Measurements from ENCODE around the gene CXCL12. TPM values are rescaled to one million over a fixed set of nuclear protein-coding genes. Genes with fewer than 3 reads are reported as not detected.

Gene CXCL12
- polyA plus RNA-seq, 4 donors = 0.67 to 53.5 (median 20.7) TPM

DNA sequence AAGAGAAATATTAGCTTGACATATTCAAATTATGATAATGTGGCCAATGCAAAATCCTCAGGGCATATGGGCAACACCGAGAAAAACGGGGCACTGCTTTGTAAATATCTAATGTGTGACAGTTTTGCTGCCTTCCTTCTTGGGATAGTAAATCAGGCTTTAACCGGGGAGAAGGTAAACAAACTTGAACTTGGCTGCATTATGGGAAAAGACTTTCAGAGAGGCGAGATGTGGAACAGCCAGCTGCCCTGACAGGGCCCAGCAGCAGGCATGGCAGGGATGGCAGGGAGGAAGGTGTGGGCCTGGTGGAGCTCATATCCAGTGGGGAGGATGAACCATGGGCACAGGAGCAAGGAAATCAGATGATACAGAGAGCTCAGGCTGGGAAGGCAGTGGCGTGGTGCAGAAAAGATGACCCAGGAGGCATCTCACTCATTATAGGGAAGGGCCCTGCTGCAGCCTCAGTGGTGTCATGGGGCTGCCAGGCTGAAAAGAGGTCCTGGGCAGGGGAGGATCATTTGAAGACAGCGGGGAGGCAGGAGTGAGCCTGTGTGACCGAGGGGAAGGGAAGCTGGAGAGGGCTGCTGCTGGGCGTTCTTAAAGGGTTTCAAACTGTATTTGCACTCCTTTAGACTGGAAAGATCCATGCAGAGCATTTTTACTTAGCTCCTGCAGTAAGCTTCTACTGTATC lies 26.7 kb downstream of the CXCL12 start:
- DNase-seq (no peak), FAIRE-seq (no peak)
- no peak overlapping the region for H3K4me3 ChIP-seq (ENCODE audit: low read depth in 1 of 3, low read length in 3 of 3)
- WGBS, 3 donors = 56 to 64% (median 63%) methylated on average over 8 of the region's 8 CpGs
- no peaks in the 10 kb centered on the region for H3K9me3 ChIP-seq (ENCODE audit: control insufficient read depth in 2 of 2, insufficient read depth in 1 of 2, low read depth in 1 of 2, low read length in 1 of 2)
- no peaks in the 10 kb centered on the region for H3K4me1 ChIP-seq (ENCODE audit: control insufficient read depth in 3 of 3, insufficient read depth in 2 of 3, low read depth in 1 of 3, low read length in 2 of 3)
- no peaks in the 10 kb centered on the region for H3K36me3 ChIP-seq (ENCODE audit: control insufficient read depth in 3 of 3, insufficient read depth in 2 of 3, low read depth in 1 of 3, low read length in 3 of 3)
- H3K27me3 ChIP-seq (ENCODE audit: control insufficient read depth in 3 of 3, insufficient read depth in 3 of 3, low read length in 3 of 3) = no peaks in the 10 kb centered on the region
- no peak overlapping the region for H3K27ac ChIP-seq (ENCODE audit: low read depth in 1 of 3, low read length in 2 of 3)

DNA sequence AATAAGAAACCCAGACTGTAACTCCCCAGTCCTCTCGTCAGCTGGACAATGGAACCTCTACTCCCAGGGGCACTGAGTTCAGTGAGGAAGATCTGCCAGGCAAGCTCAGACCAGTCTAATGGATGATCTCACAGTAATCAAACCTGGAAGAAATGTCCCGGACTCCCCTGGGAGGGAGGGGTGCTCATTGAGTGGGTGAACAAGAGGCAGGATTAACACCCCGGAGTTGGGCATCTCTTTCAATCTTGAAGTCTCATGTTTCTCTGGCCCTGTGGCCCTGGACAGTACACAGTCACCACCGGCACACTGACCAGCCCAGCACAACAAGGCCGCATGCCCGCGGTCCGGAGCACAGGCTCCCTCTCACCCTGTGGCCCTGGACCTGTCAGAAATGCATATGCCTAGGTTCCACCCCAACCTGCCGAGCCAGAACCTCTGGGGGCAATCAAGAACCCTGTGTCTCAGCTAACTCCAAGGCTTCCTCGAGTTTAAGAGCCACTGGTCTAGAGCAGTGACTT lies 27.8 kb downstream of the CXCL12 start:
- peaks cover 0 to 2% (median 0%) of the 10 kb centered on the region in 3 donors for H3K27me3 ChIP-seq (ENCODE audit: control insufficient read depth in 3 of 3, insufficient read depth in 3 of 3, low read length in 3 of 3)
- H3K4me3 ChIP-seq (ENCODE audit: low read depth in 1 of 3, low read length in 3 of 3) = no peak overlapping the region
- DNase-seq = no peak
- FAIRE-seq = no peak
- 68 to 79% (median 70%) methylated on average over 9 to 10 of the region's 10 CpGs for WGBS, 3 donors
- H3K27ac ChIP-seq (ENCODE audit: low read depth in 1 of 3, low read length in 2 of 3) = no peak overlapping the region
- H3K4me1 ChIP-seq (ENCODE audit: control insufficient read depth in 3 of 3, insufficient read depth in 2 of 3, low read depth in 1 of 3, low read length in 2 of 3) = peaks cover 0 to 4% (median 0%) of the 10 kb centered on the region in 3 donors
- H3K36me3 ChIP-seq (ENCODE audit: control insufficient read depth in 3 of 3, insufficient read depth in 2 of 3, low read depth in 1 of 3, low read length in 3 of 3) = no peaks in the 10 kb centered on the region
- no peaks in the 10 kb centered on the region for H3K9me3 ChIP-seq (ENCODE audit: control insufficient read depth in 2 of 2, insufficient read depth in 1 of 2, low read depth in 1 of 2, low read length in 1 of 2)

DNA sequence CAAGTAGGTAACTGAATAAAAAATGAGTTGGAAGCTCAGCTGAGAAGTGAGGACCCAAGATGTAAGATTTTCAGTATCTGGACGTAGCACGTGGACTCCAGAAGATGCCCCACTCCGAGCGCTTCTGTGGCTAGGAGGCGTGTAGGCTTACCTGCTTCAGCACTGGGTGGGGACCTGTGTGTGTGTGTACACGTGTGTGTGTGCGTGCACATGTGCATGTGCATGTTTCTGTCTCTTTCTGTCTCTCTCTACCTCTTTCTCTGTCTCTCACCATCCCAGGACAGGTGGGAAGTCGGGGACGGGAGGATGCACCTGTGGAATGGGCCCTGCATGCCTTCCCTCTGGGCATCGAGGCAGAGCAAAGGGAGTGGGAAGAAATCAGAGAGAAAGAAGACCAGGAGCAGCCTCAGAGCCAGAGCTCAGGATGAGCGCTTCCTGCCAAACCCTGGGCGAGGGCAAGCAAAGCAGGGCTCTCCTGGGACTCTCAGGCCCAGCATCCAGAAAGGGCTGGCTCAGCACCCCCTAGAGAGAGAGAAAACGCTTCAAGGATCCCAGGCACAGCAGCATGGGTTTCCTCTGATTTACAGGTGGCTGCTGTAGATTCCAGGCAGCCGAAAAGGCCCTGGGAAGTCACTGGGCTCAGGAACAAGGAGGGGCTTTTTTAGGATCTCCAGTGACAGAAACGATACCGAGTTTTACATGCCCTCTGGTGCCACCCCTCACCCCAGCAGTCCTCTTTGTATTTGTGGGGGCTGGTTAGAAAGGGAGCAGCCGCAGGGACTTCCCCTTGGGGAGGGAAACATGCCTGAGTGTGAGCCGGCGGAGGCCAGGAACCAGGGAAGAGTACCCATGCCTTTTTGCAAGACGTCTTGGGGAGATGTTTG lies 28.5 kb downstream of the CXCL12 start:
- no peak overlapping the region for H3K27ac ChIP-seq (ENCODE audit: low read depth in 1 of 3, low read length in 2 of 3)
- 76 to 82% (median 77%) methylated on average over 20 of the region's 20 CpGs for WGBS, 3 donors

DNA sequence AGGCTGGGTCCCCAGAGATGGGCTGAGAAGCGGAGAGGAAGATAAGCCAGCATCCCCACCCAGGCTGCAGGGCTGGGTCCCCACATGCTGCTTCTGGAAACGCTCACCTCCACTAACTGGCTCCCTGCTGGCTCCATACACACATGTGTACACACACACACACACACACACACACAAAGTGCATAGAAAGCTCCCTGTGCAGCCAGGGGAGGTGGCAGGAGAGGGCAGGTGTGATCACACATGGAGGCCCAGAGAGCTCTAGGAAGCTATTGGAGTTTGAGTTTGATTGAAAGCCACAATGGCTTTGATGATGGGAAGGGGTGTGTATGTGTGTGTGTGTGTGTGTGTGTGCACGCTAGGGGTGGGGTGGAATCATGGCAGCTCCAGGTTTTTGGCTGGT lies 29.3 kb downstream of the CXCL12 start:
- FAIRE-seq (no peak), DNase-seq (no peak)
- WGBS, 3 donors = 64 to 84% (median 83%) methylated on average over 3 of the region's 3 CpGs
- Histone ChIP-seq H3K27me3 (ENCODE audit: control insufficient read depth in 3 of 3, insufficient read depth in 3 of 3, low read length in 3 of 3) (peaks cover 0 to 2% (median 0%) of the 10 kb centered on the region in 3 donors), H3K36me3 (ENCODE audit: control insufficient read depth in 3 of 3, insufficient read depth in 2 of 3, low read depth in 1 of 3, low read length in 3 of 3) (no peaks in the 10 kb centered on the region), H3K9me3 (ENCODE audit: control insufficient read depth in 2 of 2, insufficient read depth in 1 of 2, low read depth in 1 of 2, low read length in 1 of 2) (no peaks in the 10 kb centered on the region), H3K4me3 (ENCODE audit: low read depth in 1 of 3, low read length in 3 of 3) (no peak overlapping the region), H3K4me1 (ENCODE audit: control insufficient read depth in 3 of 3, insufficient read depth in 2 of 3, low read depth in 1 of 3, low read length in 2 of 3) (peaks cover 0 to 5% (median 0%) of the 10 kb centered on the region in 3 donors), H3K27ac (ENCODE audit: low read depth in 1 of 3, low read length in 2 of 3) (no peak overlapping the region)

More for the DNA sequence above, 28.5 kb downstream of the CXCL12 start:
- H3K36me3 ChIP-seq (ENCODE audit: control insufficient read depth in 3 of 3, insufficient read depth in 2 of 3, low read depth in 1 of 3, low read length in 3 of 3) = no peaks in the 10 kb centered on the region
- no peak overlapping the region for H3K4me3 ChIP-seq (ENCODE audit: low read depth in 1 of 3, low read length in 3 of 3)
- peaks cover 0 to 2% (median 0%) of the 10 kb centered on the region in 3 donors for H3K27me3 ChIP-seq (ENCODE audit: control insufficient read depth in 3 of 3, insufficient read depth in 3 of 3, low read length in 3 of 3)
- DNase-seq = no peak
- H3K4me1 ChIP-seq (ENCODE audit: control insufficient read depth in 3 of 3, insufficient read depth in 2 of 3, low read depth in 1 of 3, low read length in 2 of 3) = peaks cover 0 to 5% (median 0%) of the 10 kb centered on the region in 3 donors
- FAIRE-seq = no peak
- no peaks in the 10 kb centered on the region for H3K9me3 ChIP-seq (ENCODE audit: control insufficient read depth in 2 of 2, insufficient read depth in 1 of 2, low read depth in 1 of 2, low read length in 1 of 2)

DNA sequence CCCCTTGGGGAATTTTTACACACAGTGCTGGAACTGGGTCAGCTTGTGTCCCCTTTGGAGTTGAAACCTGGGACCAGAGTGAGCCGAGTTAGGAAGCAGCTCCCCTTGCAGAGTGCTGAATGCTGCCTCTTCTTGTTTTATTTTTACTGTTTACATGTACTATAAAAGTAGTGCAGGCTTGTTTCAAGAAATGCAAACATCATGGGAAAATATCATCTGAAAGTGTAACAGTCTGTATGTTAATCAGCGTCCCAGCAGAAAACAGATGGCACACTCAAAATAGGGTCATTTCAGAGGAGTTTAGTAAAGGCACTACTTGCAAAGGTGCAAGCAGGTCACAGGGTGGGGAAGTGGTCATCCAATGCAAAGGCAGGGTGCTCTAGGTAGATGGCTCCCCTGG lies 30.1 kb downstream of the CXCL12 start:
- WGBS, 3 donors = 68 to 76% (median 73%) methylated on average over 2 of the region's 2 CpGs
- H3K4me3 ChIP-seq (ENCODE audit: low read depth in 1 of 3, low read length in 3 of 3) = no peak overlapping the region
- DNase-seq = no peak

DNA sequence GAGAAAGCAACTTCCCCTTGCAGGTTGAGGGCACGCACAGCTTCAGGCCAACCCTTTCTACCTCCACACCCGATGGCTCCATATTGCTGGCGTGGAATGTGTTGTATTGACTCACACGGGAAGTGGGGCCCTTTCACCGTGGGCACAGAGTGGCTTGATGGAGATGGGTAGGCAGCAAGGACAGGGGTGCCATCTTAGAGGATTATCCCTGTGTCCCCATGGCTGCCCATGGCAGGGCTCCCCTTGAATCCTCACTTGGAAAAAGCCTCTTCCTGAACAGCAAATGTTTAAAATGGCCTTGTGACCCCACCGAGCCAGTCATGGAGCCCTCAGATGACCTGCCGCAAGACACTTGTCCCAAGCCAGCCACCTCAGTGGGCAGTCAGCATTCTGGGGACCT lies 31.2 kb downstream of the CXCL12 start:
- 90 to 94% (median 92%) methylated on average over 7 of the region's 7 CpGs for WGBS, 3 donors
- peaks cover 0 to 5% (median 0%) of the 10 kb centered on the region in 3 donors for H3K4me1 ChIP-seq (ENCODE audit: control insufficient read depth in 3 of 3, insufficient read depth in 2 of 3, low read depth in 1 of 3, low read length in 2 of 3)
- DNase-seq (no peak), FAIRE-seq (no peak)
- peaks cover 0 to 2% (median 0%) of the 10 kb centered on the region in 3 donors for H3K27me3 ChIP-seq (ENCODE audit: control insufficient read depth in 3 of 3, insufficient read depth in 3 of 3, low read length in 3 of 3)
- no peaks in the 10 kb centered on the region for H3K9me3 ChIP-seq (ENCODE audit: control insufficient read depth in 2 of 2, insufficient read depth in 1 of 2, low read depth in 1 of 2, low read length in 1 of 2)
- H3K4me3 ChIP-seq (ENCODE audit: low read depth in 1 of 3, low read length in 3 of 3) = no peak overlapping the region
- no peaks in the 10 kb centered on the region for H3K36me3 ChIP-seq (ENCODE audit: control insufficient read depth in 3 of 3, insufficient read depth in 2 of 3, low read depth in 1 of 3, low read length in 3 of 3)
- no peak overlapping the region for H3K27ac ChIP-seq (ENCODE audit: low read depth in 1 of 3, low read length in 2 of 3)

More for the DNA sequence above, 30.1 kb downstream of the CXCL12 start:
- Histone ChIP-seq H3K27me3 (ENCODE audit: control insufficient read depth in 3 of 3, insufficient read depth in 3 of 3, low read length in 3 of 3) (peaks cover 0 to 2% (median 0%) of the 10 kb centered on the region in 3 donors), H3K9me3 (ENCODE audit: control insufficient read depth in 2 of 2, insufficient read depth in 1 of 2, low read depth in 1 of 2, low read length in 1 of 2) (no peaks in the 10 kb centered on the region), H3K36me3 (ENCODE audit: control insufficient read depth in 3 of 3, insufficient read depth in 2 of 3, low read depth in 1 of 3, low read length in 3 of 3) (no peaks in the 10 kb centered on the region), H3K4me1 (ENCODE audit: control insufficient read depth in 3 of 3, insufficient read depth in 2 of 3, low read depth in 1 of 3, low read length in 2 of 3) (peaks cover 0 to 5% (median 0%) of the 10 kb centered on the region in 3 donors), H3K27ac (ENCODE audit: low read depth in 1 of 3, low read length in 2 of 3) (no peak overlapping the region)
- FAIRE-seq = no peak

DNA sequence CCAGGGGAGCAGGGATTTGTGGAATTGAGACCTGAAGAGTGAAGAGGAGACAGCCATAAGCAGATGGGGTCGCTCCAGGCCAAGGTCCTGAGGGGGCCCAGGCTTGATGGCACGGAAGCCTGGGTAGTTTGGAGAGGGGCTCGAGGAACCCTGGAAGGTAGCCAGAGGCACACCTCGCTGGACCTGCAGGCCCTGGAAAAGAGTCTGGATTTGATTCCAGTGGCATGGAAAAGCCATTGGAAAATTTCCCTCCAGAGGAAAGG lies 31.8 kb downstream of the CXCL12 start:
- Histone ChIP-seq H3K9me3 (ENCODE audit: control insufficient read depth in 2 of 2, insufficient read depth in 1 of 2, low read depth in 1 of 2, low read length in 1 of 2) (no peaks in the 10 kb centered on the region), H3K4me3 (ENCODE audit: low read depth in 1 of 3, low read length in 3 of 3) (no peak overlapping the region), H3K27me3 (ENCODE audit: control insufficient read depth in 3 of 3, insufficient read depth in 3 of 3, low read length in 3 of 3) (peaks cover 0 to 2% (median 0%) of the 10 kb centered on the region in 3 donors), H3K36me3 (ENCODE audit: control insufficient read depth in 3 of 3, insufficient read depth in 2 of 3, low read depth in 1 of 3, low read length in 3 of 3) (no peaks in the 10 kb centered on the region), H3K27ac (ENCODE audit: low read depth in 1 of 3, low read length in 2 of 3) (no peak overlapping the region), H3K4me1 (ENCODE audit: control insufficient read depth in 3 of 3, insufficient read depth in 2 of 3, low read depth in 1 of 3, low read length in 2 of 3) (peaks cover 0 to 5% (median 0%) of the 10 kb centered on the region in 3 donors)
- DNase-seq (no peak), FAIRE-seq (no peak)
- WGBS, 3 donors = 90 to 93% (median 91%) methylated on average over 4 of the region's 4 CpGs

DNA sequence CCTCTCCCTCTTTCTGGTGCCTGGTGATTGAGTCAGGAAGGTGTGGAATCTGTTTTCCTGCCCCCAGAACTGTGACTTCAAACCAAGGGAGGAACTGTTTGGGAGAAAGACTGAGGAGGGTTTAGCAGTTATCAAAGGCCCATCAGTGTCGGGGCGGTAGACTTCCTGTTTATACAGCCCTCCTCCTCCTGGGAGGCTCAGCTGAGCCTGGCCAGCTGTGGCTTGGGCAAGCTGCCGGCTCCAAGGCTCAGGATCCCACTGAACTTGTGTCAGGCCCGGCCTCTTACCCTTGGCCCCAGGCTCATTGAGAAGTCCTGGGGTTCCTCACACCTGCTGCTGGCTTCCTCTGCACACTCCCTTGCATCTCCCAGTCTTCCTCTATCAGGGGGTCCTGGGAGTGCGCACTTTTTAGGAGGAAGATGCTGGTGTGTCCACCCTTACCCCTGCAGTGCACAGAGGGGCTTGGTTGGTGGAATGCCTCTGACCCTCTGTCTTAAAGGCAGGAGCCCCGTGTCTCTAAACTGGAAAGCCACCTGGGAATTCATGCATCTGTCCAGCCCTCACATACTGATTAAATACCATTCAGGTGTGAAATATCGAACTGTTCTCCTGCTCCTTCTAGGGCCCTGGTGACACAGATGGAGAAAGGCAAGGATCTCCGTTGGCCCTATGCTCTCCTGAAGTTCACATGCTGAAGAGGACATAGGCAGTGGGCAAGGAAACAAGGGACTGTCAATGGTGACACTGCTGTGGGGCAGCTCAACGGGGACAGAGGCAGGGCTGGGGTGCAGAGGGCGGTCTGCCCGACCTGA lies 32.4 kb downstream of the CXCL12 start:
- DNase-seq (peak in 1 of 2 donors; percentile 36), FAIRE-seq (no peak)
- peak overlapping the region in 1 of 3 donors; percentile 77 for H3K27ac ChIP-seq (ENCODE audit: low read depth in 1 of 3, low read length in 2 of 3)

More for the DNA sequence above, 32.4 kb downstream of the CXCL12 start:
- no peaks in the 10 kb centered on the region for H3K36me3 ChIP-seq (ENCODE audit: control insufficient read depth in 3 of 3, insufficient read depth in 2 of 3, low read depth in 1 of 3, low read length in 3 of 3)
- peaks cover 0 to 2% (median 0%) of the 10 kb centered on the region in 3 donors for H3K27me3 ChIP-seq (ENCODE audit: control insufficient read depth in 3 of 3, insufficient read depth in 3 of 3, low read length in 3 of 3)
- no peak overlapping the region for H3K4me3 ChIP-seq (ENCODE audit: low read depth in 1 of 3, low read length in 3 of 3)
- no peaks in the 10 kb centered on the region for H3K9me3 ChIP-seq (ENCODE audit: control insufficient read depth in 2 of 2, insufficient read depth in 1 of 2, low read depth in 1 of 2, low read length in 1 of 2)
- H3K4me1 ChIP-seq (ENCODE audit: control insufficient read depth in 3 of 3, insufficient read depth in 2 of 3, low read depth in 1 of 3, low read length in 2 of 3) = peaks cover 0 to 5% (median 0%) of the 10 kb centered on the region in 3 donors
- WGBS, 3 donors = 62 to 72% (median 66%) methylated on average over 11 of the region's 11 CpGs

Data from small intestine (tissue), 7 donors.